GM18873 (cell line): ENCODE measurements around the gene CNOT10.
"Not testable (repeated sequence)": the region's sequence is repeated elsewhere in the genome, so short reads cannot be mapped to it uniquely, and the experiment has no call there.

ENCODE experiments used
- ATAC-seq: cut with Tn5 transposase; IDR thresholded peaks from one replicate; pipeline ENCODE4 v1.9.1; 2021; ENCODE audit warnings: mild to moderate bottlenecking, moderate library complexity, moderate number of reproducible peaks; ENCODE audit not compliant: unreplicated experiment, low FRiP score

CNOT10 gene

GRCh38 chr3:32685543-32686185, 676 bp downstream of the CNOT10 start:
- no peak for ATAC-seq

- no peak for ATAC-seq
Observed at GRCh38 chr3:32686713-32687112, 1.7 kb downstream of the CNOT10 start.

- no peak for ATAC-seq
Observed at GRCh38 chr3:32691847-32692246, 6.9 kb downstream of the CNOT10 start.

- no peak for ATAC-seq
Observed at GRCh38 chr3:32696523-32696922, 11.5 kb downstream of the CNOT10 start.

- ATAC-seq, result no peak
Observed at GRCh38 chr3:32698506-32698905, 13.5 kb downstream of the CNOT10 start.

- no peak for ATAC-seq
Observed at GRCh38 chr3:32699429-32699828, 14.4 kb downstream of the CNOT10 start.

- ATAC-seq, result no peak
Observed at GRCh38 chr3:32700244-32700643, 15.3 kb downstream of the CNOT10 start.

GRCh38 chr3:32703491-32703972, 18.5 kb downstream of the CNOT10 start:
- ATAC-seq, result no peak

- ATAC-seq, result no peak
Observed at GRCh38 chr3:32705232-32705631, 20.2 kb downstream of the CNOT10 start.

GRCh38 chr3:32706348-32707025, 21.5 kb downstream of the CNOT10 start:
- ATAC-seq, result no peak

GRCh38 chr3:32707026-32707370, 22.0 kb downstream of the CNOT10 start:
- ATAC-seq, result no peak

GRCh38 chr3:32708672-32709283, 23.8 kb downstream of the CNOT10 start:
- no peak for ATAC-seq

GRCh38 chr3:32709346-32709745, 24.4 kb downstream of the CNOT10 start:
- no peak for ATAC-seq

- no peak for ATAC-seq
Observed at GRCh38 chr3:32712506-32713055, 27.6 kb downstream of the CNOT10 start.

- ATAC-seq, result no peak
Observed at GRCh38 chr3:32713181-32713580, 28.2 kb downstream of the CNOT10 start.

- ATAC-seq, result no peak
Observed at GRCh38 chr3:32719335-32719734, 34.3 kb downstream of the CNOT10 start.

- no peak for ATAC-seq
Observed at GRCh38 chr3:32719931-32720330, 34.9 kb downstream of the CNOT10 start.

GRCh38 chr3:32725721-32726120, 40.7 kb downstream of the CNOT10 start:
- no peak for ATAC-seq

- no peak for ATAC-seq
Observed at GRCh38 chr3:32733631-32734229, 48.7 kb downstream of the CNOT10 start.

- no peak for ATAC-seq
Observed at GRCh38 chr3:32734756-32735155, 49.8 kb downstream of the CNOT10 start.

- ATAC-seq, result not testable (repeated sequence)
Observed at GRCh38 chr3:32743470-32743869, 58.5 kb downstream of the CNOT10 start.
